CD4-positive, alpha-beta T cell treated with Interleukin-1 beta for 1 hour (primary cell): ENCODE data around the gene TCN1.
"Not testable (repeated sequence)": the region's sequence is repeated elsewhere in the genome, so short reads cannot be mapped to it uniquely, and the experiment has no call there.

Source experiments
- DNase-seq, 2 donors: peaks; one replicate each; pipeline ENCODE4 v3.0.0-alpha.2; 2020 to 2022

Gene TCN1

DNA sequence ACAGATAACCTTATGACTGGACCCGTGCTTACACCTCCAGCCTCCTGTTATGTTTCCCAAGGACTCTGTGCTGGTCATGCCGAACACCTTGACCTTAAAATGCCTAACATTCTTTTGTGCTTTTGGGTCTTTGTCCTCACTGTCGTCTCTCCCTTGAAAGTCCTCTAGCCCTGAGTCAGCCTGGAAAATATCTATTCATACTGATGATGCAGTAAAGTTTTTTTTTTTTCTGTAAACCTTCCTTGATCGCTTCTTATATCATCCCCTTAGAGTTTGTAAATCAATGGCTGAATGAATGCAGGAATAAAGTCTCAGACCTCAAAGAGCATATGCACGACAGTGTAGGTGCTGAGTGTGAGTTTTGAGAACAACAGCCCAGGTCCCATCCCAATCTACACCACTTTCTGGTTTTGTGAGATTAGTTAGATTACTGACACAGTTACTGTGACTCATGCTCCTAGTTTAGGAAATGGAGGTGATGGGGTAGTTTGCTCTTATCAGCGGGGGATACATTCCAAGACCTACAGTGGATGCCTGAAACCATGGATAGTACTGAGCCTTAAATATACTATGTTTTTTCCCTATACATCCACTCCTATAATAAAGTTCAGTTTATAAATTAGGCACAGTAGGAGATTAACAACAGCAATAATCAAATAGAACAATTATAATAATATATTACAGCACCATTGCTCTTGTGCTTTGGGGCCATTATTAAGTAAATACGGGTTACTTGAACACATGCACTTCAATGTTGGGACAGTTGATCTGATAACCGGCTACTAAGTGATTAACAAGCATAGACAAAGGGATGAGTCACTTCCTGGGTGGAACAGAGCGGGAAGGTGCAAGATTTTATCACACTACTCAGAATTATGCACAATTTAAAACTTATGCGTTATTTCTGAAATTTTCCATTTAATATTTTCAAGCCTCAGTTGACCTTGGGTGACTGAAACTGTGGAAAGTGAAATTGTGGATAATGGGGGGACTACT lies 8.6 kb downstream of the TCN1 start:
- DNase-seq = peak in 1 of 2 donors; percentile 31

DNA sequence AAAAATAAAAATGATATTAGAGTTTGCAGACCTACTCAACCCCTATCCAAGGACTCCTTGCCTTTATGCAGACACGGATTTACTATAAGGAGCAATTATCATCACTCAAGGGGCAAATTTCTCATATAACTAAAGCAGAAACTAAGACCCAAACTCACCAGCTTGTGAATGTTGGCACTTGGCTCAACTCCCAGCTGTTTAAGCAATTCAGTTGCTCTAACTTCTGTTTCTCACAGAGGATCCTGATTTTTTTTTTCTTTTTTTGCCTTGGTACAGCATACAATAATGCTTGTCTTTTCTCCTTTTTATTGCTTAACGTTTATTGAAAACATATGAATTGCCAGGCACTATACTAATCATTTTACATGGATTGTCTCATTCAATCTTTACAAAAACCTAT lies 11.4 kb downstream of the TCN1 start:
- DNase-seq = no peak

DNA sequence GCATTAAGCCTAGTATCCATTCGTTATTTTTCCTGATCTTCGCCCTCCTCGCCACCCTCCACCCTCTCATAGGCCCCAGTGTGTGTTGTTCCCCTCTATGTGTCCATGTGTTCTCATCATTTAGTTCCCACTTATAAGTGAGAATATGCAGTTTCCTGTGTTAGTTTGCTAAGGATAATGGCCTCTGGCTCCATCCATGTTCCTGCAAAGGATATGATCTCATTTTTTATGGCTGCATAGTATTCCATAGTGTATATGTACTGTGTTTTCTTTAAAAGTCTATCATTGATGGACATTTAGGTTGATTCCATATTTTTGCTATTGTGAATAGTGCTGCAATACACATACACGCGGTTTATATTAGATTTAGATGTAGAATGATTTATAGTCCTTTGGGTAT lies 14.9 kb downstream of the TCN1 start:
- DNase-seq = not testable (repeated sequence)

DNA sequence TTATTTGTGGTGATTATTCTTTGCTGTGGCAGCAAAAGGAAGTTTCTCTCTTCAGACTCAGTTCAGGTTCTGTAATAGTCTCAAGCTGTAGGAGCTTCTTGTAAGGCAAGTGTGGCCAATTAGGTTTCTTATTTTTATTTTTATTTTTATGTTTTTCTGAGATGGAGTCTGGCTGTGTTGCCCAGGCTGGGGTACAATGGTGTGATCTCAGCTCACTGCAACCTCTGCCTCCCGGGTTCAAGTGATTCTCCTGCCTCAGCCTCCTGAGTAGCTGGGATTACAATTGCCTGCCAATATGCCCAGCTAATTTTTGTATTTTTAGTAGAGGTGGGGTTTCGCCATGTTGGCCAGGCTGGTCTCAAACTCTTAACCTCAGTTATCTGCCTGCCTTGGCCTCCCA lies 16.7 kb downstream of the TCN1 start:
- DNase-seq = not testable (repeated sequence)

DNA sequence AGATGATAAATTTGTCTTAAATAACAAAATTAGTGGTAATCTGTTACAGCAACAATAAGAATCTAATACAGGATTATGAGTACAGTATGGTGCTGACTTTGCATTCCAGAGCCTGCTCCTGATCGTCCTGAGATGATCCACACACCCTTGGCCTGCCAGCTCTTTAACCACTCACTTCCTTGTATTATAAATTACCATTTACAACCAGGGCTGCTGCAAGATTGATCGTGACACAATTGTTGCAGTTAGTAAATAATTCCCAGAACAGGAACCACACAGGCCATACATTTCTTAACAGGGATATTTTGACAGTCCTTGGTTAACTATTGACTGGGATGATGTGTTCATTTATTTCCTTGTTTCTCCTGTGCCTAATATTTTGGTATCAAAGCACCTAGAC lies 17.2 kb downstream of the TCN1 start:
- DNase-seq = no peak

DNA sequence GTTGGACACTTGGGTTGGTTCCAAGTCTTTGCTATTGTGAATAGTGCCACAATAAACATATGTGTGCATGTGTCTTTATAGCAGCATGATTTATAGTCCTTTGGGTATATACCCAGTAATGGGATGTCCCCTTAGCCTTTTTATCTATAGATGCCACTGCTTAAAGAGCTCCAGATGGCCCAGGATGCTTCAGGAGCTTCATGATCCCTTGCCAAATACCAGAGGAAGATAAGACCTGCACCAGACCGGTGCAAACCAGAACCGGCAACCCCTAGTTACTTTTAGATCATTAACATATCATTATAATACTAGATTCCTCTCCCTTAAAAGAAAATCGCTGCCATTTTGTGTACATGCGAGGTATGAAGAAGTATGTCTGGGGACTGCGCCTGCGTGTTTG lies 17.8 kb downstream of the TCN1 start:
- not testable (repeated sequence) for DNase-seq

DNA sequence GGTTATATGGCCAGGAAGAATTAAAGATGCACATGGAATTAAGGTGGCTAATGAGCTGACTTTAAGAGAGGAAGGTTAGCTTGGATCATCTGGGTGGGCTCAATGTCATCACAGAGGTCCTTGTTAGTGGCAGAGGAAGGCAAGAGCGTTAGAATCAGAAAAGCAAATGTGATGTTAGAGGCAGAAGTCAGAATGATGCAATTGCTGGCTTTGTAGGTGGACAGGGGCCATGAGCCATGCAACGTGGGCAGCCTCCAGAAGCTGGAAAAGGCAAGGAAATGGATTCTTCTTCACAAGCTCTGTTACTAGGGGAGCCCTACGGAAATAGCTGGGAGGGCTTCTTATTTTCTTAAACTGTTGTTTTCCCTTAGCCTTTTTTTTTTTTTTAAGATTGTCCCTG lies 18.7 kb downstream of the TCN1 start:
- DNase-seq = no peak

DNA sequence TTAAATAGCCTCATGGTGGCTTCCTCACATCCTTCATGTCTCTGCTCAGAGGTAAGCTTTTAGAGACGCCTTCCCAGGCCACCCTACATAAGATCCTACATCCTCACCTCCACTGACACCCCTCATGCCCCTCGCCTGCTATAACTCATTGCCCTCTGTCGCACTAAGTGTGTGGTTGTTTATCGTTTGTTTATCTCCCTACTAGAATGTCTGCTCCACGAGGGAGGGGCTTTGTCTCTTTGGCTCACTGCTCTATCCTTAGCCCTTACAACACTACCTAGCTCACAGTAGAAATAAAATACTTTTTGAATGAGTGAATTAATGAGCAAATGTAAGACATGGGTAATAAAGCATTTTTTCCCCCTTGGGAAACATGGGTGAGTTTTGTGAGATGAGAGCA lies 19.7 kb downstream of the TCN1 start:
- no peak for DNase-seq

DNA sequence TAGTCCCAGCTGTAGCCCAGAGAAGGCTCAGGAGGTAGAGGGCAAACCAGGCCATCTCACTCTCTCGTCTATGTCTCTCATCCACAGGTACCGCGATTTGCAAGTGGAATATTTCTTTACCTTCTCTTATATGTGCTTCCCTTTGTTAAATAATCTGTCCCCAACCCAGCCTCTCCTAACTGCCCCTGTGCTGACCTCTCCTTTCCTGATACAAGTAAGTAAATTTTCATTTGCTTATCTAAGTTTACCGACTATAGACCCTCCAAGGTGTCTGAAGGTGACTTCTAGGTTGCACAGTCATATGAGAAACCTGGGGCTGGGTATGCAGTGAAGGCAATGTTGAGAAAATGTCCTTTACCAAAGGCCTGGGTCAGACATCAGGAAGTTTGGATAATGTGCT lies 20.9 kb downstream of the TCN1 start, which contains the start of gene CBLIF:
Gene CBLIF (minus strand): TSS at position 101 of the 400 bp plus-strand sequence. CDS start 46 bp downstream, at position 55.
- DNase-seq = no peak

DNA sequence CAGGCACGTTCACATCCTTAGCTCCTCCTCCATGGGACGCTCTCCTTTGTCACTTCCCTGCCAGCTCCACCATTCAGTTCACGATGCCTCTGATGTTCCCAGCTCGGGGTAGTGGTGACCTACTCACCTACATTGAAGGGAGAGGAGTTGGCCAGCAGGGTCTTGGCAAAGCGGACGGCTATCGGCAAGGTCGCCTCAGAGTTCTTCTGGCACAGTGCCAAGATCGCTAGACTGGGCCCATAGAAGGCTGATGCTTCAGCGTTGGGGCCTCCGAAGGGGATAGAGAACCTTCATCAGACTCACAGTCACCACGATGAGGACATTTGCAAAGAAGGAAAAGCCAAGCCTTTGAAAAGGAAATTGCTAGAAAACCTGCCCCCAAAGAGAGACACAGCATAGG lies 24.0 kb downstream of the TCN1 start:
- no peak for DNase-seq

DNA sequence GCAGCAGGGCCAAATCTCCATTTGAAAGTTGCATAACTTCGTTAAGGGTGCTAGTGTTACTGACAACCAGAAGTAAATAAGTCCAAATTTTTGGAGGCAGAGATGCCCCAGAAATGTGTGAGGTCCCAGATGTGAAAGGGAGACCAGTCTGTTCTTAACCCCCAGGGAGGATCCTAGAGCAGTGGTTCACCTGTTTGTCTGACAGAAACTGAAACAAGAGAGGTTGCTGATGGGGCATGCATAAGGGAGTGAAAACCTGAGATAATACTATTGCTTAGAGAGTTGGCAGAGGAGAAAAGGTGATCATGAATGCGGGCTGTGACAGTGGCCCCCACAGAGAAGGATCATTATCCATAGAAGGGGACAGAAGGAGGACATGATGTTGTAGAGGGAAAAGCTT lies 24.8 kb downstream of the TCN1 start:
- no peak for DNase-seq

DNA sequence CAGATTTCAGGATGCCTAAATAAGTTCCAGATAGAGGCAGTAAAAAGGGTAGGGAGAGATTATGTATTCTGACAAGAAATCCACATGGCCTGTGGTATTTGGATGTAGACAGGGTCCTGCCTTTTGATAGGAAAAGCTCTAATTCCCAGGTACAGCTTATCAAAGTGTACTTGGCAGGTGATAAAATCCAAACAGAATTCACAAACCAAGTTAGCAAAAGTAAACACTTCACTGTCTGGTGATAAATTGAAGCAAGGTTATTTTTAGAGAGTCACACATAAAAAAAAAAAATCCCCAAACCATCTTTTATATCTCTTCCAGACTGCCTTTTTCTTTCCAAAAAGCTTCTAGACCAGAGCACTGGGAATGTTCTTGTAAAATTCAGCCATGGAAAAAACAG lies 26.7 kb downstream of the TCN1 start:
- no peak for DNase-seq

DNA sequence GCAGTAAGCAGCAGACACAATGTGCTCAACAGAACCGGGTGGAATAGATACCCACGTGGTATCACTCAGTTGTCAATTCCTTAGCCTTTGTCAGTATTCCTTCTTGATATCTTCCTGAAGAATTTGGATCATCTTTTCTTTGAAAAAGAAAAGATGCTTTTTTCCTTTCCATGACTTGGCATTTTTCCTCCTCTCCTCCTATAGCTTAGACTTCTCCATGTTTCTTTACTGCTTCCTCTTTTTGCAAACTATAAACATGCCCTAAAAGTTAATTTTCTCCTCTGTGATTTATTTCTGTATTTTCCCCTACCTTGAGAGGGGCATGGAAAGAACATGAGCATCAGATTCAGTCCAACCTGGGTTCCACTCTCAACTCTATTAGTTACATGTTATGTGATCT lies 32.7 kb downstream of the TCN1 start:
- no peak for DNase-seq

DNA sequence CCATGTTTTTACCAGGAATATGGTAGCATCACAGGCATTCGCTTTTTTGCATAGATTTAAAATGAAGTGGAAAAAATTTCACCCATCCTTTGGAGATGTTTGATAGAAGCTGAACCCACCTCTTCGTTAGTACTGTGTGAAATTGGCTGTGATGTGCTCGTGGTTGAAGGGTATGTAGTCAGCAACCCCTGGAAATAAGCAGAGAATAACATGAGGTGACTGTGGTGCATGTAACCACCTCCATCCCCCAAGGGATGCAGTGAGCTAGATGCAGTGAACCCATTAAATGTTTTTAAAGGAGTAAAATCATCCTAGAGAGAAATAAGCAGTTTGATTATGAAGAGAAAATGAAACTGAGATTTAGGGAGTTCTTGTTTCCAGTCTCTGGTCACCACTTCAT lies 36.9 kb downstream of the TCN1 start:
- DNase-seq = no peak

DNA sequence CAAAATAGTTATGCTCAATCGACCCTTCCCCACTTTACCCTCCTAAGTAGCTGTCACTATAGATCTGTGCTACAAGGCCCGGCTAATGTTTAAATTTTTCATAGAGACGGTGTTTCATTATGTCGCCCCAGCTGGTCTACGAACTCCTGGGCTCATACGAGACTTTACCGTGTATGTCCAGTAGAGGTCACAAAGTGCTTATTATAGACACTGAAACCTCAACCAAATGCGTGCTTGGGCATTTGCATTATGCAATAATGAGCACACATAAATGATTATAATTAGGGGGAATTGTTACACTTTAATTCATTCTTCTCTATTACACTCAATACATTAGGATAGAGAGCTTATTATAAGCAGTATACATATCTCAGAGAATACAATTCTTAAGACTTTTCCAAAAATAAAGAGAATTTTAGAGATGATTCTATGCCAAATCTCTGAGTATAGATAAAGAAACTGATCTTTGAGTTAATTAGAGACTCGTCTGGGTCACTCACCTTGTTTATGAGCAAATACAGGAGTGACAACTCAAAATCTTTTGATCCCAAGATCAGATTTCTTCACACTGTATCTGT lies 43.2 kb downstream of the TCN1 start:
- peak; percentile 33 to 54 for DNase-seq

DNA sequence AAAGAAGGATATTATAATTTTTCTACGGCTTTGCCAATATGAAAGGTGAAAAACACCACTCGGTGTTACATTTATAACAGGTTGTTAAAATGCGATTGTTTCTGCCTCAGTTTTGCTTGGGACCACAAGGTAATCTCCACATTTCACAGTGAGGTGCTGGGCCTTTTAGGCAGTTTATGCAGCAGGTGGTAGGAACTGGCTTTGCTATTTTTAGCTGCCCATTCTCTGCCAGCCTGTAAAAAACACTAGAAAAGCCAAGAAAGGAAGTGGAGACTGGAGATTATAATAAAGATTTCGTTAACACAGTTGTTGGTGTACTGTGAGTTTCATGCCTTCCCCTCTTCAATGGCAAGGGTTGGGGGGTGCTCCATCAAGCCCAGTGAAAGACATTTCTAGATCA lies 47.7 kb downstream of the TCN1 start:
- DNase-seq = no peak

DNA sequence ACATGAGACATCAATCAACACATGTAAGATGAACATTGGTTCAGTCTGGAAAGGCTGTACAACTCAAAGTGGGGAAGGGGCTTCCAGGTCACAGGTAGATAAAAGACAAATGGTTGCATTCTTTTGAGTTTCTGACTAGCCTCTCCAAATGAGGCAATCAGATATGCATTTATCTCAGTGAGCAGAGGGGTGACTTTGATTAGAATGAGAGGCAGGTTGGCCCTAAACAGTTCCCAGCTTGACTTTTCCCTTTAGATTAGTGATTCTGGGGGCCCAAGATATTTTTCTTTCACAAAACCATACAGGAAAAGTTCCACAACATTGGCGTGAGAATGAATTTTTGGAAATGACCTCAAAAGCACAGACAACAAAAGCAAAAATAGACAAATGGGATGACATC lies 49.9 kb downstream of the TCN1 start:
- DNase-seq = not testable (repeated sequence)

DNA sequence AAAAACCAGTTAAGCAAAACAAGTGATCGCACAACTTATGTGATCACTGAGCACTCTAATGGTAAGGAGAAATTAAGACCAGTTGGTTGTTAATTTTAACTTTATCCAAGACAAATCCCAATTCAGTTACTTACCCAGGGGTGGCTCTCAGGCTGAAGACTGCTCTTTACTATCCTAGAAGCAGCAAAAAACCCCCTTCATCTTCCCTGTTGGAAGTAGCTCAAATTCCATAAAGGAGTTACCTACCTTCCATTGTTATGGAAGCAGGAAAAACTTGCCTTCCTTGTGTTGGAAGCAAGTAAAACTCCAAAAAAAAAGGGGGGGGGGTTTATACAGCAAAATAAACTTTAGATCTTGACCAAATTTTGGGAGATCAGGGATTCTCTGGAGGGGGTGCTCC lies 50.5 kb downstream of the TCN1 start:
- no peak for DNase-seq

DNA sequence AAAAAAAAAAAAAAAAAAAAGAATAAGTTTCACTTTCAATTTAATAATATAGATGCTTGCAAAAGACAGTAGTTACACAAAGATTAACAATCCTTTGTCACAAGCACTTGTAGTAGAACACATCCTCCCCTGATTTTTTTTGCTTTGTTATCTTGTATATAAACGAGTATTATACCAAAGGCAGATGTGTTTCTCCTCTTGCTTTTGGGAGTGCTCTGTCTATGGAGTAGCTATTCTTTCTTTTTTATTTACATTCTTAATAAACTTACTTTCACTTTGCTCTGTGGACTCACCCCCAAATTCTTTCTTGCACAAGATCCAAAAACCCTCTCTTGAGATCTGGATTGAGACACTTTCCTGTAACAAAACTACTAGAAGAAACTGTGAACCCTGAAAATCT lies 52.3 kb downstream of the TCN1 start:
- DNase-seq = no peak

DNA sequence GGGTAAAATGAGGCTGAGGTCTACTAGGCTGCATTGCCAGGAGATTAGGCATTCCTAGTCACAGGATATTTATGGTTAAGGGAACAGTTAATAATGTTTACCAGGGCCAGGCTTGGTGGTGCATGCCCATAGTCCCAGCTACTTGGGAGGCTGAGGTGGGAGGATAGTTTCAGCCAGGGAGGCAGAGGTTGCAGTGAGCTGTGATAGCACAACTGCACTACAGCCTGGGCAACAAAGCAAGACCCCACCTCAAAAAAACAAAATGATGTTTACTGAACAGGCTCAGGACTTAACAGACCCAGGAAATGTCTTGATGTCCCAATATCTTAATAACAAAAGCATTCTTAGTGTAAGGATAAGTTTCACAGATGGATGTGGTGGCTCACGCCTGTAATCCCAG lies 52.9 kb downstream of the TCN1 start:
- DNase-seq = no peak

DNA sequence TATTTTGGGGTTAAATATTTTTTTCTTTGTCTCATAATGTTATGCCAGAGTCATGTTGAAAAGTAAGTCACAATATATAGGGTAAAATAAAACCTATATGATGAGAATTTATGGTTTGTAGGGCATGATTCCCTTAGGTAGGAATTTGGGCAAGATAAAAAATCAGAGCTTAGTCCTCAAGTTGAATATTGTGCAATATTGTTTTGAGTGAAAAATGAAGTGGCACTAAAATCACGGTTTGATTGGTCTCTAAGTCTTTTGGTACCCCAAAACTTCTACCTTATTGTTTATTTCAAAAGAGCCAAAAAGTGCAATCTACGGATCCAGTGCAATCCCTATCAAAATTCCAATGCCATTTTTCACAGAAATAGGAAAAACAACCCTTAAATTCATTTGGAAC lies 54.1 kb downstream of the TCN1 start:
- DNase-seq = no peak

DNA sequence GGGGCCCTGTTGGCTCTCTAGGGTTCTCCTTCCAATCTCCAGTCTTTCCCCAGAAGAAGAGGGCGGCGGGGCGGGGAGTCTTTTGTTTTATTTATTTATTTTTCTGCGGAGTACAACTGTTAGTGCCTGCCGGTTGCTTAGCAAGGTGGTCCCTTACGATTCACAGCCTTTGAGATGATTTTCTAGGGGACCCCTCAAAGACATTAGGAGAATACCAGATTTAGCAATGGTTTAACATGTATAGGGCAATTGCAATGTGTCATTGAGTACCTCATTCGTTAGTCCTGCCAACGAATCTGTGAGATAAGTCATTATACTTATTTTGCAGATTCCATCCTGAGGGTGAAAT lies 55.4 kb downstream of the TCN1 start:
- DNase-seq = no peak

DNA sequence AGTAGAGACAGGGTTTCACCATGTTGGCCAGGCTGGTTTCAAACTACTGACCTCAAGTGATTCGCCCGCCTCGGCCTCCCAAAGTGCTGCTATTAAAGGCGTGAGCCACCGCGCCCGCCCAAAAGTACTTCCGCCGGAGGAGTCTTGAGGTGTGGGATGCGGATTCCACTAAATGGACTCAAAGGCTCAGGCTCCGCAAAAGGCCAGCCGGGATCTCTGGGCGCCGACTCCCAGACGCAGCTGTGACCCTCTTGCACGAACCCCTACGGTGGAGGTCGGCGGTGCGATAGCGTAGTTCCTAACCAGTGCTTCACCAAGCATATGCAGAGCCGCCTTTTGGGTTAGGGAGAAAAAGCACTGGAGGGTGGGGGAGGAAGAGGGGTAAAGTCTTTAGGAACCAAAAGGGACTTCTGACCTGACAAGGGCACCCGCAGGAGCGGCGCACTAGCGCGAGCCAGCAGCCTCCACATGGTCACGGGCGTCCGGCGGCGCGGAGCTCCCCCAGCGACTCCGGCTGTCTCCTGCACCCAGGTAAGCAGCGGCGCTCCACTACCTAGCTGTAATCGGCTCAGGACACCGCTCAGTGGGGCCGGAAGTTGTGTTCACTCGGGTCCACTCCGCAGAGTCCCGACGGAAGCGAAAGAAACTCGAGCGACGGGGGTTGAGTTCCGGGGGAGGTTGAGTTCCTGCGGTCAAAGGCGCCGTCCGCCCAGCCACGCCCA lies 55.9 kb downstream of the TCN1 start, which contains the start of gene MRPL16:
Gene MRPL16 (minus strand): TSS at position 590 of the 722 bp plus-strand sequence. CDS start 120 bp downstream, at position 470.
- peak; percentile 89 to 93 for DNase-seq
